K562 (cell line): ENCODE data around the gene PARP15.

ENCODE experiments used
- CC2D1A ChIP-seq: fragments of 450-650 bp; IDR thresholded peaks from 2 replicates; pipeline ENCODE4 v1.6.1; 2017; ENCODE audit warnings: mild to moderate bottlenecking
- CTCF ChIP-seq, 3 experiments: IDR thresholded peaks in 2 of 3; conservative IDR thresholded peaks in 1 of 3; 2 replicates each; pipeline ENCODE4 v1.5.1; 2011 to 2012; ENCODE audit warnings: low read length in 3 of 3, mild to moderate bottlenecking in 3 of 3, control low read depth in 2 of 3, improper control_type of control experiment in 1 of 3, inconsistent platforms in 1 of 3, low read depth in 1 of 3, mixed read lengths in 1 of 3, moderate library complexity in 1 of 3; ENCODE audit not compliant: insufficient read depth in 2 of 3
- FOXA3 ChIP-seq, 2 experiments: fragments of 450-650 bp in 1 of 2; sonication (generic) in 1 of 2; formaldehyde crosslinking; IDR thresholded peaks in 1 of 2; conservative IDR thresholded peaks in 1 of 2; 2 replicates each; pipeline versions ENCODE4 v1.4.0 to v1.8.0; 2020 to 2022; ENCODE audit warnings: mild to moderate bottlenecking in 2 of 2, missing genetic modification reagents in 1 of 2
- FOXP1 ChIP-seq: sonication (generic); formaldehyde crosslinking; IDR thresholded peaks from 2 replicates; pipeline ENCODE4 v1.8.0; 2022; ENCODE audit warnings: mild to moderate bottlenecking, missing genetic modification reagents
- RBBP5 ChIP-seq: fragments of 200-600 bp; sonication (generic); IDR thresholded peaks from 2 replicates; pipeline ENCODE4 v1.6.1; 2012; ENCODE audit warnings: borderline replicate concordance, mild to moderate bottlenecking, low read length, control low read depth, inconsistent platforms; ENCODE audit not compliant: insufficient read depth, poor library complexity, severe bottlenecking
- ZNF3 ChIP-seq: fragments of 250-450 bp; sonication (Bioruptor Pico); IDR thresholded peaks from 2 replicates; pipeline ENCODE4 v1.5.0; 2021; ENCODE audit warnings: mild to moderate bottlenecking, moderate library complexity
- ZNF644 ChIP-seq: fragments of 200-800 bp; sonication (Bioruptor generic); IDR thresholded peaks from 2 replicates; pipeline ENCODE4 v1.6.1; 2016; ENCODE audit warnings: low read depth, missing genetic modification characterization, missing compliant biosample characterization
- TF ChIP-seq, protein P1 (sequence below): sonication (generic); formaldehyde crosslinking; IDR thresholded peaks from 2 replicates; pipeline ENCODE4 v1.8.1; 2022; ENCODE audit warnings: missing genetic modification reagents

DNA sequence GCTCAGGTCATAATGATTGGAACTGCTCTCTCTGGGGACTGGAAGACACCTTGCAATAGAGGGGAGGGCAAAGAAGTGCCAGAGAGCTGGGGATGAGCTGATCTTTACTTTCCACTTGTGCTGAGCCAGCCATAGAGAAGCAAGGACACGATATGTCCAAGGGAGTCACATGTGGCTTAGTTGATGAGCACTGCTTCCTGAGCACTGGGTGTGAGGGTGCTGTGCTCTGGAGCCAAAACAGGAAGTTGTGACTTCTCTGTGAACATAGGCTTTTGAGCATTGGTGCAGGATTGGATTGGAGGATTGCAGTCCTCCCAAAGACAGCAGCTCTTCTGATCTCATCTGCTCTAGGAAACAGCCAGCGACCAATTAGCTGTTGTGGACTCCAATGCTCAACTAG, 109.8 kb downstream of the PARP15 start:
- TF ChIP-seq, protein P1, sequence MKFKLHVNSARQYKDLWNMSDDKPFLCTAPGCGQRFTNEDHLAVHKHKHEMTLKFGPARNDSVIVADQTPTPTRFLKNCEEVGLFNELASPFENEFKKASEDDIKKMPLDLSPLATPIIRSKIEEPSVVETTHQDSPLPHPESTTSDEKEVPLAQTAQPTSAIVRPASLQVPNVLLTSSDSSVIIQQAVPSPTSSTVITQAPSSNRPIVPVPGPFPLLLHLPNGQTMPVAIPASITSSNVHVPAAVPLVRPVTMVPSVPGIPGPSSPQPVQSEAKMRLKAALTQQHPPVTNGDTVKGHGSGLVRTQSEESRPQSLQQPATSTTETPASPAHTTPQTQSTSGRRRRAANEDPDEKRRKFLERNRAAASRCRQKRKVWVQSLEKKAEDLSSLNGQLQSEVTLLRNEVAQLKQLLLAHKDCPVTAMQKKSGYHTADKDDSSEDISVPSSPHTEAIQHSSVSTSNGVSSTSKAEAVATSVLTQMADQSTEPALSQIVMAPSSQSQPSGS = no peak
- no peak for TF ChIP-seq ZNF644 (tag)
- TF ChIP-seq FOXP1 (CRISPR knock-in tag) = no peak
- TF ChIP-seq FOXA3 (CRISPR knock-in tag; conservative IDR thresholded peaks at IDR 0.05 in 1 of 2, IDR thresholded peaks at IDR 0.05 in 1 of 2) = no peak
- TF ChIP-seq RBBP5 = no peak
- no peak for TF ChIP-seq CTCF (IDR thresholded peaks at IDR 0.05 in 2 of 3, conservative IDR thresholded peaks at IDR 0.05 in 1 of 3; ENCODE audit: insufficient read depth in 2 of 3, low read depth in 1 of 3, low read length in 3 of 3)
- no peak for TF ChIP-seq ZNF3 (CRISPR knock-in tag)
- TF ChIP-seq CC2D1A = no peak
